Measurements from ENCODE around the gene A4GALT. TPM values are rescaled to one million over a fixed set of nuclear protein-coding genes. Genes with fewer than 3 reads are reported as not detected.
"Not testable (repeated sequence)": the region's sequence is repeated elsewhere in the genome, so short reads cannot be mapped to it uniquely, and the experiment has no call there.

The A4GALT gene
- total RNA-seq, 1 donor, result 11.2 TPM

GRCh38 chr22:42752912-42753311, 32.2 kb upstream of the A4GALT start:
- no peak for DNase-seq (ENCODE audit: low read depth)
- TF ChIP-seq, protein P1, sequence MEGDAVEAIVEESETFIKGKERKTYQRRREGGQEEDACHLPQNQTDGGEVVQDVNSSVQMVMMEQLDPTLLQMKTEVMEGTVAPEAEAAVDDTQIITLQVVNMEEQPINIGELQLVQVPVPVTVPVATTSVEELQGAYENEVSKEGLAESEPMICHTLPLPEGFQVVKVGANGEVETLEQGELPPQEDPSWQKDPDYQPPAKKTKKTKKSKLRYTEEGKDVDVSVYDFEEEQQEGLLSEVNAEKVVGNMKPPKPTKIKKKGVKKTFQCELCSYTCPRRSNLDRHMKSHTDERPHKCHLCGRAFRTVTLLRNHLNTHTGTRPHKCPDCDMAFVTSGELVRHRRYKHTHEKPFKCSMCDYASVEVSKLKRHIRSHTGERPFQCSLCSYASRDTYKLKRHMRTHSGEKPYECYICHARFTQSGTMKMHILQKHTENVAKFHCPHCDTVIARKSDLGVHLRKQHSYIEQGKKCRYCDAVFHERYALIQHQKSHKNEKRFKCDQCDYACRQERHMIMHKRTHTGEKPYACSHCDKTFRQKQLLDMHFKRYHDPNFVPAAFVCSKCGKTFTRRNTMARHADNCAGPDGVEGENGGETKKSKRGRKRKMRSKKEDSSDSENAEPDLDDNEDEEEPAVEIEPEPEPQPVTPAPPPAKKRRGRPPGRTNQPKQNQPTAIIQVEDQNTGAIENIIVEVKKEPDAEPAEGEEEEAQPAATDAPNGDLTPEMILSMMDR (IDR thresholded peaks at IDR 0.05; ENCODE audit: insufficient read depth, low read depth, low read length), result no peak
- H3K4me3 ChIP-seq (ENCODE audit: low read depth, low read length), result no peak overlapping the region

DNA sequence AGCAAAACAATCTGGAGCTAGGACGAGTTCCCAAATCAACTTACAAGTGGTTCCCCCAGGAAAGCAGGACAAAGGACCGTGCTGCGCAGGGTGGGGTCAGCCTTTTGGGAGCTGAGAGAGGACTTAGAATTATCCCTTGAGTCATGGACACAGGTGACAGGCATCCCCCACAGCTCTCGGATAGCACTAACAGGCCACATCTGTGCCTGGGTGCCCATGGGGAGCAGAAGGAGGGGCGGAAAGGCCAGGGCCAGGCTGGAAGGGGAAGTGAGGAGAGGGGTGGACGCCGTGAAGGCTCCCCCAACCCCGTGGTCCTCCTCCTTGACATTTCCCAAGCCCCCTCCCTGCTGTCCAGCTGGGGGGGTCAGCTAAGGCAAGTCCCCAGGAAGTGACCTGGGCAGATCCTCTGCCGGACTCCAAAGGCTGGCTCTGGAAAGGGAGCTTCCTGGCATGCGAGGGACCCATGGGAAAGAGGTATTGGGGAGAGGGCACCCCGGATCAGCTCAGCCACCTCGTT, 31.6 kb upstream of the A4GALT start:
- no peak for DNase-seq (ENCODE audit: low read depth)
- H3K4me3 ChIP-seq (ENCODE audit: low read depth, low read length), result no peak overlapping the region
- TF ChIP-seq, protein P1 (IDR thresholded peaks at IDR 0.05; ENCODE audit: insufficient read depth, low read depth, low read length), result no peak

GRCh38 chr22:42750421-42750820, 29.8 kb upstream of the A4GALT start:
- not testable (repeated sequence) for DNase-seq (ENCODE audit: low read depth); H3K4me3 ChIP-seq (ENCODE audit: low read depth, low read length)

- TF ChIP-seq, protein P1 (IDR thresholded peaks at IDR 0.05; ENCODE audit: insufficient read depth, low read depth, low read length), result no peak
- peak; percentile 71 for DNase-seq (ENCODE audit: low read depth)
- H3K4me3 ChIP-seq (ENCODE audit: low read depth, low read length), result no peak overlapping the region
Observed at GRCh38 chr22:42747701-42748513, 27.2 kb upstream of the A4GALT start.

- H3K4me3 ChIP-seq (ENCODE audit: low read depth, low read length), result no peak overlapping the region
- peak; percentile 94 for DNase-seq (ENCODE audit: low read depth)
- TF ChIP-seq, protein P1 (IDR thresholded peaks at IDR 0.05; ENCODE audit: insufficient read depth, low read depth, low read length), result no peak
Observed at GRCh38 chr22:42745118-42745517, 24.4 kb upstream of the A4GALT start.

DNA sequence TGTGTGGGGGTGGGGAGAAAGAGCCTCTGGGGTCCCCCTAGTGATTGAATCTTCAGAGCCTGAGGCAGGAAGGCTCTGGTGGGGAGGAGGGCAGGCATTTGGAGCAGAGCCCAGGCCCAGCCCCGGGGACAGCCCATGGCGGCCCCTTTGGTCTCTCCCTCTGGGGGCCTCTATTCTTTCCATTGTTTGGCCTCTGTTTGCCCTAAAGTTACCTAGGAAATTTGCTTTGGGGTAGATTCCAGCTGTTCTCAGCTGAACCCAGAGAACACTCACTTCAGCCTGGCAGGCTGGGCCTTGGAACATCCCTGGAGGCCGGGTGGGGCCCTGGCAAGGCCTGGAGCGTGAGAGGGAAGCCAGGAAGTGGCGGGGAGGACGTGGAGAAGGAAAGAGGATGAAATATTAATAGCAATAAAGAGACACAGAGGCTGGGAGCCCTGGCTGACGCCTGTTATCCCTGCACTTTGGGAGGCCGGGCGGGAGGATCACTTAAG, 22.9 kb upstream of the A4GALT start:
- peak; percentile 73 for DNase-seq (ENCODE audit: low read depth)
- TF ChIP-seq, protein P1 (IDR thresholded peaks at IDR 0.05; ENCODE audit: insufficient read depth, low read depth, low read length), result no peak
- no peak overlapping the region for H3K4me3 ChIP-seq (ENCODE audit: low read depth, low read length)

DNA sequence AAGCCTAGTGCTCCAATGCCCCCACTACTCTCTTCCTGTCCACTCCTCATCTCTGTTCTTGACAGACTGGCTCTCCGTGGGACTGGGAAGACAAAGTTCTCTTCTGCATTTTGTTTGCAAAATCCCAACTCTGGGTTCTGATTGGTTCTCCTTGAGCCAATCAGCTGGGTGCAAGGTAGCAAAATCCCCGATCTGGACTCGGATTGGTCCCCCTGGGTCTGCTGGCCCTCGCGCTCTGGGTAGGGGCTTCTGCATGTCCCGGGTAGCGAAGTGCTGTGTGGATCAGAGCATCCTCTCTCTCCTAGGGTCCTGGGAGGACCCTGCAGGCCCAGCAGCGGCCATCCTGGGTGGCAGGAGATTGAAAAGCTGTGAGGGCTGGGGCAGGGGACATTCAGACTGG, 22.3 kb upstream of the A4GALT start:
- TF ChIP-seq, protein P1 (IDR thresholded peaks at IDR 0.05; ENCODE audit: insufficient read depth, low read depth, low read length), result no peak
- no peak for DNase-seq (ENCODE audit: low read depth)
- H3K4me3 ChIP-seq (ENCODE audit: low read depth, low read length), result no peak overlapping the region

DNA sequence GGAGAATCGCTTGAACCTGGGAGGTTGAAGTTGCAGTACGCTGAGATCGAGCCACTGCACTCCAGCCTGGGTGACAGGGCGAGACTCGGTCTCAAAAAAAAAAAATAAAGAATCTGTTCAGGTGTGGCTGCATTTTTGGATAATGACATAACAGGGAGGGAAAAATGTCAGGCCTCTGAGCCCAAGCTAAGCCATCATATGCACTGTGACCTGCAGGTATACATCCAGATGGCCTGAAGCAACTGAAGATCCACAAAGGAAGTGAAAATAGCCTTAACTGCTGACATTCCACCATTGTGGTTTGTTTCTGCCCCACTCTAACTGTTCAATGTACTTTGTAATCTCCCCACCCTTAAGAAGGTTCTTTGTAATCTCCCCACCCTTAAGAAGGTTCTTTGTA, 19.6 kb upstream of the A4GALT start:
- not testable (repeated sequence) for DNase-seq (ENCODE audit: low read depth); H3K4me3 ChIP-seq (ENCODE audit: low read depth, low read length)

Data from fibroblast of villous mesenchyme (primary cell).